GM12801 (cell line): ENCODE measurements around the gene NAE1.

Experiments used
- TF ChIP-seq, protein P1 (sequence below): IDR thresholded peaks from one replicate; pipeline ENCODE4 v1.5.1; 2011; ENCODE audit warnings: control low read depth; ENCODE audit not compliant: insufficient read length; ENCODE audit errors: extremely low read depth

Gene NAE1

DNA sequence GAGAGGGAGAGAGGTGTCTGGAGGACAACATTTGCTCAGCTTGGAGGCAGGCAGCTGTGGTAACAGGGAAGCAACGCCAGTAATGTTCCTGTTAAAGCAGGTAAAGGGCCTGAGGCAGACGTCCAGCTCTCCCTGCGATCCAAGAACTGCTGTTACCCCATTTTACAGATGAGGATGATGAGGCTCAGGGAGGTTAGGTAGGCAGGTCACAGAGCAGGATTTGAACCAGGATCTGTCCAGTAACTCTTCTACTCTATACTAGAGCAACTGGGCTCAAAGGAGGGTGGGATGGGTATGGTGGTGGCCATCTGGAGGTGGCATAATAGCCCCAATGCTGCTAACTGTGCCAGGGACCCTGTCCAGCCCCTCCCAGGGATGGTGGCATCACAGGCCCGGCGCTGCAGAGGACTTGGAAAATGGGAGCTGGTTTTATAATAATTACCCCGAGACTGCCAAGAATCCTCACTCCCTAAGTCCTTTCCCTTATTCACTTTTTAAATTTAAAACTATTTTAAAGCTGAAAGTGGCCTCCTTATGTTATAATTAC is 25.5 kb upstream of the NAE1 start:
- TF ChIP-seq, protein P1, sequence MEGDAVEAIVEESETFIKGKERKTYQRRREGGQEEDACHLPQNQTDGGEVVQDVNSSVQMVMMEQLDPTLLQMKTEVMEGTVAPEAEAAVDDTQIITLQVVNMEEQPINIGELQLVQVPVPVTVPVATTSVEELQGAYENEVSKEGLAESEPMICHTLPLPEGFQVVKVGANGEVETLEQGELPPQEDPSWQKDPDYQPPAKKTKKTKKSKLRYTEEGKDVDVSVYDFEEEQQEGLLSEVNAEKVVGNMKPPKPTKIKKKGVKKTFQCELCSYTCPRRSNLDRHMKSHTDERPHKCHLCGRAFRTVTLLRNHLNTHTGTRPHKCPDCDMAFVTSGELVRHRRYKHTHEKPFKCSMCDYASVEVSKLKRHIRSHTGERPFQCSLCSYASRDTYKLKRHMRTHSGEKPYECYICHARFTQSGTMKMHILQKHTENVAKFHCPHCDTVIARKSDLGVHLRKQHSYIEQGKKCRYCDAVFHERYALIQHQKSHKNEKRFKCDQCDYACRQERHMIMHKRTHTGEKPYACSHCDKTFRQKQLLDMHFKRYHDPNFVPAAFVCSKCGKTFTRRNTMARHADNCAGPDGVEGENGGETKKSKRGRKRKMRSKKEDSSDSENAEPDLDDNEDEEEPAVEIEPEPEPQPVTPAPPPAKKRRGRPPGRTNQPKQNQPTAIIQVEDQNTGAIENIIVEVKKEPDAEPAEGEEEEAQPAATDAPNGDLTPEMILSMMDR = no peak

DNA sequence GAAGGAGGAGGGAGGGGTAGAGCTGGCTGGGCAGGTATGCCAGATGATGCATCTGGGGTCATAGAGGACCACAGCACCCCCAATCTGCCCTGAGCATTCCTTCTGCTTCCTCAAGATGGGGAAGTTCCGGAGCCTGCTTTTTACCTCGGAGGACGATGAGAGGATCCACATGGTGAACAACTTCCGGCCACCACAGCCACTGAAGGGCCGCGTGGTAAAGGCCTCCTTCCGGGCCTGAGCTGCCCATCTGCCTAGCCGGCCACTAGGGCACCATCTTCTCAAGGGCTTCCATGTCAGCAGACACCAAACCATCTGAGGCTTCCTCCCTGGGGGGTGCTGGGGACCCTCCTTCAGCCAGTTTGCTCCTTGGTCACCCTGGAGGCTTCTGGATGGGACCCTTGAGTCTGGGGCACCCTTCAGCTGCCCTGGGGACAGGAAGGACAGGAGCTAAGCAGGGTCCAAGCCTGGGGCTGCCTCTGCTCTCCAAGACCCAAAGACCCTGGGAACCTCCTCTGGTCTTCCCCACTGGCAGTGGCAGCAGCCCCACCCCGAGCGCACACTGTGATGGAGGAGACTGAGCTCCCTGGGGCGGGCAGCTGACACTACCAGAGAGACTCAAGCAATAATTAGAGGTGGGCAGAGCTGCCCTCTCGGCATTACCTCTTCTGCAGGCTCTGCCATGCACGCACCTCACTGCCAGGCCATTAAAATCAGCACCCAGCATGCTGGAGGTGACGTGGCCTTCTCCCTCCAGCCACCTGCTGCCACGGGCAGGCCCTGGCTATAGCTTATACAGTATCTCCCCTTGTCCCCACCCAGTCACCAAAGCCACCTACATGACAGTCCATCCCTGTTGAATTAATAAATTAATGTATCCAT is 22.7 kb upstream of the NAE1 start:
- TF ChIP-seq, protein P1 = no peak

DNA sequence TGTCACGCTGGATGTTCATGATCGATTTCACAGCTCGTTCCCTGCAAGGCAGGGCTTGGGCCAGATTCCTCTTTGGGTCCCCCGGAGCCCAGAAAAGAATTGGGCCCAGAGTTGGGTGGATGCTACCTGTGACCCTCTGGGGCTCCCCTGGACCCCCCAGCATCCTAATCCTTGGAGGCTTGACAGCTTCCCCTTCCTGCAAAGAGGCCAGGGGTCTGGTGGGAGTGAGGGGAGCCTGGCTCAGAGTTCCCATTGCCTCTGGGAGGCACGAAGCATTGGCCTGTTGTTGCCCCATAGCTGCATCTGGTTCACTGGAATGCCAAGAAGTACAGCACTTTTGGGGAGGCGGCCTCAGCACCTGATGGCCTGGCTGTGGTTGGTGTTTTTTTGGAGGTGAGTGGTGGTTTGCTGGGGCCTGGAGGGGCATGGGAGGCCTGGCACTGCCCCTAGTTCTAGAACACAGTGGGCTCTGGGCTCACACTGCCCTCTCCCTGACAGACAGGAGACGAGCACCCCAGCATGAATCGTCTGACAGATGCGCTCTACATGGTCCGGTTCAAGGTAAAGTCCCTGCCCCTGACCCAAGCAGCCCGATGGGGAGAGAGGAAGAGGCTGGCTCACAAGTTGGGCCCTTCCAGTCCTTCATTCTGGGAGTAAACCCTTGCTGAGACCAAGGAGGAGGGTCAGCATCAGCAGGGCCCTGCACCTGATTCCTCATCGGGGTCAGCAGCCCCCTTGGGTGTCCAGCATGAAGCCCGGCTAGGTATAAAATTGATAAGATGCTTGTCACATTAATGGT is 20.6 kb upstream of the NAE1 start:
- TF ChIP-seq, protein P1 = no peak

DNA sequence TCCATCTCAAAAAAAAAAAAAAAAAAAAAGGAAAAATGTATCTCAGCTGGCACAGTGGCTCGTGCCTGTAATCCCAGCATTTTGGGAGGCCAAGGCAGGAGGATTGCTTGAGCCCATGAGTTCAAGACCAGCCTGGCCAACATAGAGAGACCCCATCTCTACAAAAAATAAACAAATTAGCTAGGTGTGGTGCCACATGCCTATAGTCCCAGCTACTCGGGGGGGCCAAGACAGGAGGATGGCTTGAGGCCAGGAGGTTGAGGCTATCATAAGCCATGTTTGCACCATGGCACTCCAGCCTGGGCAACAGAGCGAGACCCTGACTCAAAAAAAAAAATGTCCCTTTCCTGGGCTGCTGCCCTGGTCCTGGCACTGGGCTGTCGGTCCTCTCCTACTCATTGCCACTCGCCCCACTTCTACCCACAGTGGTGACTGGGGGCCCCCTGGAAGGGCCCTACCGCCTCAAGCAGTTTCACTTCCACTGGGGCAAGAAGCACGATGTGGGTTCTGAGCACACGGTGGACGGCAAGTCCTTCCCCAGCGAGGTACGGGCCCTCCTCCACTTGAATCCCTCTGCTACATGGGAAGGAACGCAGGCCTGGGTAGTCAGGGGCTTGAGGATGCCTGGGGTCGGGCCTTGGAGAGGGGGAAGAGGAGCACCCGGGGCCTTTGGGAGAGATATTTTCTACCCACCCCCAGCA is 19.5 kb upstream of the NAE1 start:
- TF ChIP-seq, protein P1 = no peak

DNA sequence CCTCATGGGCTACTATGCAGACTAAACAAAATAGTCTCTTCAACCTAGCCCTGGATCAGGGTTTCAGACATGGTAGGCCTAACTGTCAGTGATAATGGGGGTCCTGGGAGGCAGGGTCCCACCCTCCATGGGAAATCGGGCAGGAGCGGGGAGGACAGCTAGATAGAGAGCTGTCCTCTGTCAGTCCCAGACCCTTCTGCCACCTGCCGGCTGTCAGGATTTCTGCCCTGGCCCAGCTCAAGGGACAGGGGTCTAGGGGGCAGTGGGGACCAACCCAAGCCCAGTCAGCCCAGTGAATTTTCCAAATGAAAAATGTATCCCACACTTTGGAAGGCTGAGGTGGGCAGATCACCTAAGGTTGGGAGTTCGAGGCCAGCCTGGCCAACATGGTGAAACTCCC is 18.8 kb upstream of the NAE1 start:
- TF ChIP-seq, protein P1 = no peak

DNA sequence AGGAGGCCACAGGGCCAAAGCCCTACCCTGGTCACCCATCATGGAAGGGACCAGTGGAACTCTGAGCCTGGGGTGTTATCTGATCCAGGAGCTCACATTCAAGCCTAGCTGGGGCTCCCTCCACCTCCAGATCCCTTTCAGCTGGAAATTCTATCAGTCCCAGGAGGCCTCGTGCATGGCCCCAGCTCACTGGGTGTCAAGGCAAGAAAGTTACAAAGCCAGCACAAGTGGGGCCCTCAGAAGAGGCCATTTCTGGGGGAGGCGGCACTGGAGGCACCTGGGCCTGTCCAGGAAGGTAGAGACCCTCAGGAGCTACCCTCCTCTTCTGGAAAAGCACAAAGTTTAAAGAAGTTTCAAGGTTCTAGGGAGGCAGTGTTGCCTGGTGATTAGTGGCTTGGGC is 18.2 kb upstream of the NAE1 start:
- TF ChIP-seq, protein P1 = no peak

DNA sequence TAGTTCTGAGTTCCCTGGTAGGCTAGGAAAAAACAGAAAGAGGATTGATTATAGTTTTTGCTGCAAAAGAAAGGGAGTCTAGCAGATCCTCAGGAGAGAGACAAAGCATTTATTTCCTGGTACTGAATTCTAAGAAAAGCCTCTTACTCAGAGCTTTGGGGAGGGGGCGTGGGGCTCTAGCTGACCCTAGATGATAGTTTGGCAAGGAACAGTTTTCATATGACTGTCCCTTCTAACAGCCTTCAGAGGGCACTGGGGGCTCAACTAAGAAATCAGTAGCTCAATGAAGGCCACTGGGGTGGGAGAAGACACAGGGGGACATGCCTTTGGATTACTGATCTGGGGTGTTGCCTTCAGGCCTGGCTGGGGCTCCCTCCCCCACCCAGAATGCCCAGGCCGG is 17.4 kb upstream of the NAE1 start:
- TF ChIP-seq, protein P1 = no peak
